ENCODE data around the gene CDHR3.

The CDHR3 gene

DNA sequence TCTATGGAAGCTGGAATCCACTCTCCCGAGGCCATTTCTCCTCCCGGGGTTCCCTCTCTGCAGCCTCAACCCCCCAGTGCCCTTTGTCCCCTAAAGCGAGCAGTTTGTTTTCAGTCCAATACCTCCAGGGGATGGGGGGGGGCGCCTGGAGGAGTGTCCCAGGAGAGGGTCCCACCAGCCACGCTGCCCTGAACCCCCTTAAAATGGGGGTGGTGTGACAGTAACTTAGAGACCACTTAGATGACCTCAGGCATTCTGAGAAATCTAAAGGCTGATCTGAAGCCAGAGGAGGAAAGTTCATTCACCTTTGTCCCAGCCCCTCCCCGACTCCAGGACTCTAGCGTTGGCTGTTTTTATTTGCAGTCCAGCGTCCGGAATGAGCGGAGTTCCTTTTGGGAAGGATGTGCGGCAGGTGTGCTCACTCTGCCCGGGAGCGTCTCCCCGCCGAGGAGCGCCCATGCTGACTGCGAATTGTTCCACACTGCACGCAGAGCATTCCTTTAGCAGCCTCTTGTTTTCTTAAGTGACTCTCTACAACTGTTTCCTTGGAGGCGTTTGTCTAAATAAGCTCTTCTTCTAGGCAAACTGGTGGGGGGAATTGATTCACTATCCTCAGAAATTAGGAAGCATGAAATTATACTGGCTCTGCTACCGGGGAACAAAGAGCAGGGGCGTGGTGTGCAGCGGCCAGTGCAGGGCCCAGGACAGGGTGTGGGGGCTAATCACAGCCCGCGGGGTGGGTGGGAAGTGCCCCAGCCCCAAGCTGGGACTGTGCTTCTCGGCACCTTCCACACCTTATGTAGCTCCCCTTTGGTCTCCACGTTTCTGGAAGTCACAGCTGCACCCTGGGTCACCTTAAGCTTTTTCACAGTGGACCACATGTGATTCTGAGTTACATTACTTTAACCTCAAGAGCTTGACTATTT lies 102.8 kb downstream of the CDHR3 start:
- no peak for DNase-seq (ENCODE audit: low read depth, low spot score)

DNA sequence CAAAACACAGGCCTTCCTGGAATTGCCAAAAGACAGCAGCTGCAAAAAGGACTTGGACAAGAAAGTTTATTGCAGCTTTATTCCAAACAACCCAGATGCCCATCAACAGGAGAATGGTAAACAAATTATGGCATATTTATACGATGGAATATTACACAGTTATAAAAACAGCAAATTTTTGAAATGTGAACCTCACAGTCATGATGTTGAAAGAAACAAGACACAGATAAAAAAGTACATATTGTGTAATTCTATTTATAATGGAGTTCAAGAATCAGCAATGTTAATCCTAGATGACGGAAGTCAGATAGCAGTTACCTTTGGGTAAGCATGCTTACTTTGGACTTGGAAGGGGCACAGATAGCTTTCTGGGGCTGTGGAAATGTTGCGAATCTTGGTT lies 104.6 kb downstream of the CDHR3 start:
- DNase-seq (ENCODE audit: low read depth, low spot score), result no peak

DNA sequence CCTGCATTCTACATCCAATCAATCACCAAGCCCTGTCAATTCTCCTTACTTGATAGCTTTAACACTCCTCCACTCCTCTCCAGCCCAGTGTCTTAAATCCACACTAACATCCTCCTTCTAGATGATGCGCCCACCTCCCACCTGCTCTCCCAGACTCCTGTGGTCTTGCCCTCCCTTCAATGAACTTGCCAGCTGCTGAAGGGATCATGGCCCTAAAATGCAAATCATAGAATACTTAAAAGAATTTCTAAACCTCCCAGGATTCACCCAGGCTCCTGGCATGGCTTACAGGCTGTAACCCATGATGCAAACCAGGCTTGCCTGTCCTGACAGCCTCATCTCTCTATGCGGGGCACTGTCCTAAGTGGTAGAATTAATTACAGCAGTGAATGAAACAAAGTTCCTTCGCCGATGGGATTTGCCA lies 105.5 kb downstream of the CDHR3 start:
- no peak for DNase-seq (ENCODE audit: low read depth, low spot score)

DNA sequence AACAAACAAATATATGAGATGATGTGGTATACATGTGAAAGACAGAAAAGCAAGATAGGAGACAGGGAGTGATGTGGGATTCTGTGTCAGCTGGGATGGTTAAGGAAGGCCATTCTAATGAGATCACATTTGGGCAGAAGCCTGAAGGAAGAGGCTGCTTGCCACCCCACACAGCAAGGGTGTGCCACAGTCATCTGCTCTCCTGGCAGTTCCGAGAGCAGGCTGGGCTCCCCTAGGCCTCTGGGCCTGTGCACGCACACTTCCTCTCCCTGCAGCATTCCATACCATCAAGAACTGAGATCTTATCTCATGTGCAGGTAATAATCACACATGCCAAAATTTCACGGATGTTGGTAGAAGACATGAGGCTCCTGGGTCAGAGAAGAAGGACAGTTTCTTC lies 105.9 kb downstream of the CDHR3 start:
- no peak for DNase-seq (ENCODE audit: low read depth, low spot score)

DNA sequence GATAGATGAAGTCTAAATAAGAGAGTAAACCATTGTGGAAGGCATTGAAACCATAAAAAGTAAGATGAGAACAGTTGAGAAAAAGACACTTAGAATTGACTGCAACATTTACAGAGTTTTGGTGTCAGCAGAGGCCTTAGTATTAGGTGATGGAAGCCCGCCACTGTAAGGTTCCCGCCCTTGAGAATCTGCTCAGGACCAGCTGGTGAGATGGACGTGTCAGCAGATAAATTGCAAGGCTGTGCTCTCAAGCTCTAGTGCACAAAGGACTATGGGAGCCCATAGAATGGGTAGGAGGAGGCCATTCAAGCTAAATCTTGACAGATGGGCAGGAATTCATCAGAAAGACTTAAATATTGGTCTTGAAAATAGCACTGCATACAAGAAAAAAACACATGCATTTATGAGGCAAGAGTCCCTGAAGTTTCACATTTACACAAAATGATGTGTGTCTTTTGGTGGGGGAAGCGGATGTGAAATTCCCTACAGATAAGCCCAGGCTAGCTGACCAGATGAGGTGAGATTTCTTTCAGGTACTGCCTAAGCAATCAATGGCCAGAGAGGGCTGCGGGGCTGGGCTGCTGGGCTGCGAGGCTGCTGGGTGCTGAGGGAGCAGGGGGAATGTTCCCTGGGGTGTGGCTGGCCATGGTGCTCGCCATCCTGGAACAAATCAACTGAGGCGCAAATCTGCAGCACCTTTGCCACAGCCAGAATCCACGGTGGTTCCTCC lies 106.6 kb downstream of the CDHR3 start:
- no peak for DNase-seq (ENCODE audit: low read depth, low spot score)

DNA sequence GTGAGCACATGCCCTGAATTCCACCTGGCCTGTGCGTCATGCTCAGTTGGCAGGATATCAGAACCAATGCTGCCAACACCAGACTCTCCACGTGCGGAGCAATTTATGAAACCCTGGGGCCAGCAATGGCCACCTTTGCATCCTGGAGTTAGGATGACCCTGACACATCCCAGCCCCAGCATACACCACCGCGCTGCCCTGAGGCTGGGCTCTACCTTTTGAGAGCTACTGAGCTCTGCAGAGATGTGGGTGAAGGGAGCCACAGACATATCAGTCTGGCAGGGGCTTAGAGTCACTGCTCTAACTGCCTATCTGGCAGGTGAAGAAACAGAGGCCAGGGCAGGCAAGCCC lies 107.1 kb downstream of the CDHR3 start:
- no peak for DNase-seq (ENCODE audit: low read depth, low spot score)

DNA sequence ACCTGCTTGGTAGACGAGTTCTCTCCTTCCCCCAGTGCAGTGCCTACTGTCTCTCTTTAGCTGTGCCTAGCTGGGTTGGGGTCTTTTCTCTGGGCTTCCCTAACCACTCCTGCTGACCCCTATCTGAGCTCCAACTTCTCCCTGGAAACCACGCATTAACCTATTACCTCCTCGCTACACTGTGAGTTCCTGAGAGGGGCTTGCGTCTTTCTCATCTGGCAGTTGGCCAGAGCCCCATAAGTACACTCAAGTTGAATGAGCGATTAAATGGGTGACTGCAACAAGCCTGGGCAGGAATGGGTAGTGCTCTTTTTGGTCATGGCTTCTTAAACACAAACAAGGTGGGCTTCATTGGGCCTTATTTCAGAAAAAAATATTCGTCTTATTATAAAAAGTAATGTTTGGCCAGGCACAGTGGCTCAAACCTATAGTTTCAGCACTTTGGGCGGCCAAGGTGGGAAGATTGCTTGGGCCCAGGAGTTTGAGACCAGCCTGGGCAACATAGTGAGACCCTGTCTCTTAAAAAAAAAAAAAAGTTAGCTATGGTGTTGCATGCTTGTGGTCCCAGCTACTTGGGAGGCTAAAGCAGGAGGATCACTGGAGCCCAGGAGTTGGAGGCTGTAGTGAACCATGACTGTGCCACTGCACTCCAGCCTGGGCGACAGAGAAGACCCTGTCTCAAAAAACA lies 107.6 kb downstream of the CDHR3 start:
- no peak for DNase-seq (ENCODE audit: low read depth, low spot score)

DNA sequence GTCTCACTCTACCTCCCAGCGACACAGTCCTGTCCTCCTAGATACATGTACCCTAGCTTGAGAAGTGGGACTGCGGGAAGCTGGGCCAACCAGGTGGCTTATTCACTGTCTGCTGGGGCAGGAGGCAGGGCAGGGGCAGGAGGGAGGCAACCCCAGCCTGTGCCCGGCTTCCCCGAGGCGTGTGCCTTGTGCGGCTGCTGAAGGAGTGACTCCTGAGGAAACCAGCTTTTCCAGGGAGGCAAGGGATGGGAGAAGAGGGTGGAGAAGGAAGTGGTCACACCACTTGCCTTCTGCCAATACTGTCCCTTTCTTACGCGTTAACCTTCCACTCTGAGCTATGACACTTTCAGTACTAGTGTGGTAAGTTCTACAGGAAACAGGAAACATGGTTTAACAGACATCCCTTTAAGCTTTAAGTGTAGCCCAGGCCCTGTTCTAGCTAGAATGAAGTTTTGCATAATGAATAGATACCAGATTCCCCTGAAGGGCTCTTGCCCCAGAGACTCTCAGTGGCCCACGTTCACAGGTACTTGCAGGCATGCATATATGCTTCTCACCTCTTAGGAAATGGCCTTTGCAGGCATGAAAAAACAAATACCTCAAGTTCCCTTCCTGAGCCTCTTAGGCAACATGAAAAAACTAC lies 108.4 kb downstream of the CDHR3 start:
- DNase-seq (ENCODE audit: low read depth, low spot score), result no peak

DNA sequence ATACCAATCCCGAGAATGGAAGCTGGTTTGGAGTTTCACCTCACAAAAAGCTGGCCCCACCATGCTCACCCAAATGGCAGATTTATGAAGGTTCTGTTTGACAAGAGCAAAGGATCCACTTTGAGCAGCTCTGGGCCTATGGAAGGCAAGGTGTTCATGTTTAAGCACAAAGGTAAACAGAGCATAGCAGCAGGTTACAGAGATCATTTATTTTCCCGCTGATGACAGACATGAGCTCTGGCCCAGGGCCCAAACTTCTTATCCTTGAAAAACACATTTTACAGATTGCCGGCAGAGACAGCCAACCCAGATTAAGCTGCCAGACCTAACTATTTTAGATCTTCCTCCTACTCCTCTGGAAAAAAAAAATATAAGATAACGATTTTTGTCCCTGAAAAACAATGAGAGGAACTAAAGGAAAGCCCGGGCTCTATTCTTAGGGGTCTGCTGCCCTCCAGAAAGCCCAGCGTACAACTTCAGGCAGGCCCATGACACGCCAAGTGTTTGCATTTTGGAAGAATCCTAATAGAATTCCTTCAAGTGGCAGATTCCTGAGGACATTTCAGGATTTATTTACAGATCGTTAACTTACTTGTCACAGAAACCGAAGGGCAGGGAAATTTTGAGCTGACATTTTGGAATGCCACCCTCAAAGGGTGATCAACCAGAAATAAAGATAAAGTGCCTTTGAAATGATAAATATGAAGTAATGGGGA lies 109.1 kb downstream of the CDHR3 start:
- DNase-seq (ENCODE audit: low read depth, low spot score), result no peak

DNA sequence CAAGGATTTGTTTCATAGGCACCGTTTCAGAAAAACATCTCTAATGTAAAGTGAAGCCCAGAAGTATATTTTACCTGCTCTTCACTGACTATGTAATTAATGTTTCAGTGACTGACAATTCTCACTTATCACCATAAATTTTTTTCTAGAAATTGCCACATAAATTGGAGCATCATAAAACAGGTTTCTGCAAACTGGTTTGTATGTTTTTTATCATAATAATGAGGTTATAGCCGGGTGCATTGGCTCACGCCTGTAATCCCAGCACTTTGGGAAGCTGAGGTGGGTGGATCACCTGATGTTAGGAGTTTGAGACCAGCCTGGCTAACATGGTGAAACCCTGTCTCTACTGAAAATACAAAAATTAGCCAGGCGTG lies 109.6 kb downstream of the CDHR3 start:
- no peak for DNase-seq (ENCODE audit: low read depth, low spot score)

DNA sequence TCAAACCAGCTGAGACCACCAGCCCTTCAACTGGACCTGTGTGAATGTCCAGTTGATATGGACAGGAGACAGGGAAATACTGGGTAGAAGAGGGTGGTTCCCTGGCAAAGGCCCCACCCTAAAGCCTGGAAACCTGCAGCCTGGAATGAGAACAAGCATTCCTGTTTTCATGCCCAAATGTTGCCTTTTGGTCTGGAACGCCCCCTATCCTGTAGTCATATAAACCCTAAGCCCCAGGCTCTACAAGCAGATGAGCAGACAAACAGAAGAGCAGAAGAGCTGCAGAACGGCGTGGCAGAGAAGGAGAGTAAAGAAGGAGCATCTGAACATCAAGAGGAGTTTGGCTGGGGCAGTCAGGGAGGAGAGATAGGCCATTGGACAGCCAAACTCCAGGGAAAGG lies 110.6 kb downstream of the CDHR3 start:
- no peak for DNase-seq (ENCODE audit: low read depth, low spot score)

DNA sequence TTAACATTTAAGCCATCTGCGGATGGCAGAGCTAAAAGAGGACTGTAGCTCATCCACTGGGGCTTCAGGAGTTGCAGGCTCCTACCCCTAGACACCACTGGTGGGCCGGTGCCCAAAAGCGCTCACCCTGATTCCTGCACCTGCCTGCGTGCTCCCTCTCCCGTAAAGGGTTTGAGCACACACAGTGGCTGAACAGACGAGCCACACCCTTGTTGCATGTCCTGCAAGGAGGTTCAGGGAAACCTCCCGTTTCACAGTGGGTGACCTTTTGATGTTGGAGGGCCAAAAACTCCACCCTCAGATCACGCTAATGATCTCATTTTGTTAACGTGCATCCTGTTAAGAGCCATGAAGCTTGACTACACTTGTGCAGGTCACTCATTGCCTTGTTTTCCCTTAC lies 111.2 kb downstream of the CDHR3 start:
- no peak for DNase-seq (ENCODE audit: low read depth, low spot score)

DNA sequence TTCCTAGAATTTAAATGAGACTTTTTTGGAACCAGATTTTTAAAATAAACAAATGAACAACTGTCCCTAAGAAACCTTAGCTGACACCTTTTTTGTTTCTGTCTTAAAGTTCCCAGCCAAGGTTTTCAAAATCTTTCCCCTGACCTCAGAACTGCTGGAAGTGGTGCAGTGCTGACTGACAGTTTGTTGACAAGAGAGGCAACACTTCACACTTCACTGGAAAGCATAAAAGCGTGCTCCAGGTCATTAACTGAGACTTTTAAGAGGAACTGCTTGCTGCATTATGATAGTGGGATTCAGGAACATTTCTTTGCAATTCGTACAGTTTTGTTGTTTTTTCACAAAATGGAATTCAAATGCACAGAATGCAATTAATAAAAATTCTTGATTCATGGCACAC lies 112.9 kb downstream of the CDHR3 start:
- no peak for DNase-seq (ENCODE audit: low read depth, low spot score)

DNA sequence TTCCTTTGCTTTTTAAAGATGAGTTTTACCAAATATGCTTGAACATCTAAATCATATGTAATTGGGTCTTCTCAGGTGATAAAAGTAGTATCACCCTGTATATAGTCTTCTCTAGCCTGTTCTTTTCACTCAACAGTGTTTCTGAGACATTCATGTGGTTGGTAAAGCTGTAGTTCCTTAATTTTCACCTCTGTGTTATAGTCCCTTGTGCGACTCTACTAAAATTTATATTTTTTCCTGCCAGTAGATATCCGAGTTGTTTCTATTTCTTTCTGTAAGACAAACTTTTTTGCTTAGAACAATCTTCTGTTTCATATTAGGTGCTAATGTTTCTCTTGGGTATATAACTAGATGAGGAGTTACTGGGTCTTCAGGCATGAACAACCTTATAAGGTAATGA lies 113.5 kb downstream of the CDHR3 start:
- no peak for DNase-seq (ENCODE audit: low read depth, low spot score)

DNA sequence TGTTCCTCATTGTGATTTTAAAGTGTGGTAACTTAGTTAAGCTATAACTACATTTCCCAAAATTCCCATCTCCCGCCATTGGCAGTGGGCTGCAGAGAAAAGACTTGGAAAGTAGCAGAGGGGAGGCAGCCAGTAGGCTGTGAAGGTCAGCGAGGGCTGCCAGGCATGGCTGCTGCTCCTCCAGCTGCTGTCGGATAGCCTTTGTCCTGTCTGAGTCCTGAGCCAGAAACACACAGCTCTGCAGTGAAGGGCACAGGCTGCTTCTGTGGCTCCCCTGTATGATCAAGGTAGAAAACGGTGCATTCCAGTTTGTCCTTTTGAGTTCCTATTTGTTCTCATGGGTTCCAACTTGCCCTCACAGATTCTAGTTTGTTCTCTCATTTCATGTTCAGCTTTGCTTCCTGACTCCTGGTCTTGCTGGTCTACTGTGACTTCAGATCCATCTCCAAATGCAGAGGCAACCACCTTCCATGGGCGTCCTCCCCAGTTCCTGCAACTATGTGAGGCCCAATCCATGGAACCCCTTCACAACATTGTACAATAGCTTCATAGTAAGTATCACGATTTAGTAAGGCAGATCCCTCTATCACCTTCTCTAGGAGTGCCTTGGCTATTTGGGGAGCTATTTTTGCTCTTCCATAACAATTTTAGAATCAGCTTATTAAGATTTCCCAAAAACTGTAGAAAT lies 117.4 kb downstream of the CDHR3 start:
- no peak for DNase-seq (ENCODE audit: low read depth, low spot score)

DNA sequence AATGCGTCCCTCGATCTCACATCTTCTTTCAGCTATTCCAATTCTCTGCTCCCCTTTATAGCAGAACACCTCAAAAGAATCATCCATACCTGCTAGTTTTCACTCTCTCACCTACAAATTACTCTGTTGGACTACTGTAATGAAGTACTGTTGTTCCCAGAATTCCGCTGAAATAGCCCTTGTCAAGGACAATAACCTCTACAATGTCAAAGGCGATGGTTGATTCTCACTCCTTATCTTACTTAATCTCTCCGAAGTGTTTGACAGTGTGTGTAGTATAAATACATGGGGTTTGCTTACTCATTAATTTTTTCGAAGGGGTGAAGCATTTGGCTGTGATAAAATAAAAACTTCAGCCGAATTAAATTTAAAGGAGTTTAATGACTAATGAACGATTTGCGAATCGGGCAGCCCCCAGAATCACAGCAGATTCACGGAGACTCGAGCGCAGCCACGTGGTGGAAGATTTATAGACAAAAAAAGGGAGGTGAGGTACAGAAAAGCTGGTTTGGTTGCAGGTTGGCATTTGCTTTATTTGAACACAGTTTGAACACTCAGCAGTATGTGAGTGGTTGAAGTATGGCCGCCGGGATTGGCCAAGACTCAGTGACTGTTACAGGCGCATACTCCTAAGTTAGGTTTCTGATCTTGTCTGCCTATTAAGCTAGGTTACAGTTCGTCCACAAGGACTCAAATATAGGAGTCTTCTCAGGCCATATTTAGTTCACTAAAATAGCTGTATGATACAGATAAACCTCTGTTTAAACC lies 119.2 kb downstream of the CDHR3 start:
- DNase-seq (ENCODE audit: low read depth, low spot score), result no peak

All from smooth muscle cell of the brain vasculature (primary cell).